ENCODE measurements around the gene DMD.
"Not testable (repeated sequence)": the region's sequence is repeated elsewhere in the genome, so short reads cannot be mapped to it uniquely, and the experiment has no call there.

Gene DMD

DNA sequence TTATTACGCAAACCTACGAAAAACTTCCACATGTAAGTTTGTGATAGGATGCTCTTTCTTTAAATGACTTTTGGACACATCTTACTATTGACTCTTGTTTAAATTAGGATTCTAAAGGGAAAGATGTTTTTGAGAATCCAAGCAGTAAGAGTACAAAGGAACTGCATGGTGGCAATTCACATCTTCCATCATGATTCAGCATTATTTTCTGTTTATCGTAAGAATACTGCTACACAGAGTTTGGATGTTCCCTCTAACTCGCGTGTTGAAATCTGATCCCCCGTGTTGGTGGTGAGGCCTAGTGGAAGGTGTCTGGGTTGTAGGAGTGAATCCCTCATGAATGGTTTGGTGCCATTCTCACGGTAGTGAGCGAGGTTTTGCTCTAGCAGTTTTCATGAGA, 1767.7 kb downstream of the DMD start:
- DNase-seq (ENCODE audit: low spot score): no peak

DNA sequence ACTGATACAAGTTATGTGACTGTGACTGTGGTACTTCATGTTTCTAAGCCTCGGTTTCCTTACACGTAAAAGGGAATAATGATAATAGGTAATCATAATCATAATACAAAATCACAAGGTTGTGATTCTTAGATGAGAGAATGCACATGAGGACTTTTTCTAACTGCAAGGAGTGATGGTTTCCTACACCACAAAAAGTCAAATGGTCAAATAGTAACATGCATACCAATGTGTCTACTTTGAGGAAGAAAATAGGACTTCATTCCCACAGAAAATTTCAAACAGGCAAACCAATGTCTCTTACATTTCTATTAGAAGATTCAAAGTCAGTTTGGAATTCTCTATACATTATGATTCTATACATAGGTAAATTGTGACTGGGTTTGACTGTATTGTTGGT, 1770.8 kb downstream of the DMD start:
- no peak for DNase-seq (ENCODE audit: low spot score)

DNA sequence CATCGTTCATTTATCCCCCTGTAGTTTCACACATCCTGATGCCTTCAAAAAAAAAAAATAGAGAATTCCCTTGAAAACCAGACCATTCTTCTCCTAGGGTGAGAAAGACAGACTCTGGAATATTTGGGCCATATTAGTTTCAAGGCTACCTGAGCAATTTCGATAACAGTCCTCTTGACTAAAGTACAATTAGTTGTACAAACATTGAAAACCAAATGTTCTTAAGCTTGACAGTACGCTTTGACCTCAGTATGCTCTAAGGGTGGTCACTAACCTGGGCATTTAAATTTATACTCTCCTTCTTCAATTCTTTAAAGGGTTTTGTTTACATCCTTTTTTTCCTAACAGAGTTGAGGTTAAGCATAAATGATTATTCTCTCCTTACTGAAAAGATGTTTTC, 1774.9 kb downstream of the DMD start:
- DNase-seq (ENCODE audit: low spot score): no peak

DNA sequence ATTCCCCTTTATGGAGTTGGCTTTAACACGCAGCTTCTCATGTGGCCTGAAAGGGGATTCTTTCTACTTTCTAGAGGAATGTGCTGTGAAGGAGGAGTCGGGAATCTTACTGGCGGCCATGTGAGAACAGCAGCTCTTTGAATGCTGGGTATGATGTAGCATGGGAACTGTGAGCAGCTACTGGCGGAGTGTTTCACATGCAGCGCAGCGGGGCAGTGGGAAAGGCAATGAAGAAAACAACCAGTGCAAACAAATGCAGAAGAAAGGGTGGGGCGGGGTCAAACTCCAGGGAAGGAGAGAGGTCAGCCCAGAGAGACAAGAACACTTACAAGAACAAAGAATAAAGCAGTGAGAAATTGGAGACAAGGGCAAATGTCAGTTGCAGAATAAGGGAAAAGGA, 1775.8 kb downstream of the DMD start:
- DNase-seq (ENCODE audit: low spot score): no peak

DNA sequence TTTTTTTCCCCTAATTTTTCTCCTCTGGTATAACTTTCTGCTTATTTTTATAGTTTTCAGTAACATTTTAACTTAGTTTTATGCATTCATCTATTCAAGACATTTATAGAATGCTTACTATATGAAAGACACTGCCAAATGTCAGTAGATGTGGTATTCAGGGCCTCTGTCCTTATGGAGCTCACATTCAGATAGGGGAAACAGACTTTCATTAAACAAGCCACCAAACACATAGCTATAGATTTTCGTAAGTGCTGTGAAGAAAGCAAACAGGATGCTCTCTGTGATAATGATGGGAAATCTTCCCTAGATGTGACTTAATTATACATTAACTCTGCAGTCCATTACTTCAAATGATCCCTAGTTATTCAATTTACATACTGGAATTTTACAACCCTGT, 1777.5 kb downstream of the DMD start:
- no peak for DNase-seq (ENCODE audit: low spot score)

DNA sequence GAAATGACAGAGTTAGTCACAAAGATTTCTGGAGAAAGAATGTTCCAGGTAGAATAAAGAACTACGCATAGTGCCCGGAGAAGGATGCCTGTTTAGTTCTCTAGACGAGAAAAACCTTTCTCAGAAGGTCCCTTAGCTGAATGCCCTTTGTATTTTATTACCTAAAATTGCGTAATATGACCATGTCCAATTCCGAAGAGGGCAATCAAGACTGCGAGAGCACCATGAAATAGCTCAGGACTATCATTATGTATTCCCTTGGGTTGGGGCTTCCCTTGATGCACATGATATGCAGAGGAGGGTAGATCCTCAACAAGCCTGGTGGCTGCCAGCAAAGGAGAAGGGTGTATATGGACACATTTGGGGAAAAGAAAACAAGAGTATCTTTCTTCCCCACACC, 1781.4 kb downstream of the DMD start:
- no peak for DNase-seq (ENCODE audit: low spot score)

DNA sequence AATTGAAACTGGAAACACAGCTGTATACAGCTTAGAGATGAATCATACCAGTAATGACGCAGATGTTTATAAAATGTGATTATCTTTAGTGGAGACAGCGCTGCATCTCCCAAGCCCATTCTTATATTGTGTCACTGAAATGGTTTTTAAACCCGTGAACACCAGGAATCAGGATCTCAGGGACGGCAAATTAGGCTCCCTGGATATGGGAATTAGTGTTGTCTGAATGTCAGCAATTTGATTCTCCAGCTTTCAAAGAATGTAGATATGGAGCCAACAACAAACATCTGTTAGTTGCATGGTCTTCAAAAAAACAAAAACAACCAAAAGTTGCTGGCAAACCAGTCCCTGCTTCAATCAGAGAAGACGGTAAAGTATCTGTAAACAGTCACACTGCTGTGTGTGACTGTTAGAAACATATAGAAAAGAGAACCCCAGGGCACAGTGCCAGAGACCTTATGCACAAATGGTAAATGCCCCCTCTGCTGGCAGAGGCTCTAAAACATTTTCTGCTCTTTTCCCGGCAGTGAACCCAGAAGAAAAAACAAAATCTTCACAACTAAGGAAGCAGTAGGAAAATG, 1787.7 kb downstream of the DMD start:
- peak; percentile 40 for DNase-seq (ENCODE audit: low spot score)

DNA sequence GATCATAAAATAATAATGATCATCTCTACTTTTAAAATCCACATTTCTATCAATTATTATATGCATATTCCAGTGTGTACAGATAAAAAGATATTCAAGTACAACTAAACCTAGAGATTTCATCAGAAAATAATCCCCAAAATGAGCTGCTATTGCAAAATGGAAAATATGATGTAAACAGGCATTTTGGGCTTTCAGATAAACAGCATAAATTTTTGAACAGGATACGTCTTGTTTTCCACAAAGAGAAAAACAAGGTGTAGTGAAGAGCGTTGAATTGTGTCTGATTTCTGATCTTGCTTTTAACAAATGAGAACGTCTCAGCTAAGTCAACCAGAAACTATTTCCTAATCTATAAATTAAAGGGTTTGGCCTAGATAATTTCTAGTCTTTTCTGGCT, 1789.9 kb downstream of the DMD start:
- DNase-seq (ENCODE audit: low spot score): no peak

DNA sequence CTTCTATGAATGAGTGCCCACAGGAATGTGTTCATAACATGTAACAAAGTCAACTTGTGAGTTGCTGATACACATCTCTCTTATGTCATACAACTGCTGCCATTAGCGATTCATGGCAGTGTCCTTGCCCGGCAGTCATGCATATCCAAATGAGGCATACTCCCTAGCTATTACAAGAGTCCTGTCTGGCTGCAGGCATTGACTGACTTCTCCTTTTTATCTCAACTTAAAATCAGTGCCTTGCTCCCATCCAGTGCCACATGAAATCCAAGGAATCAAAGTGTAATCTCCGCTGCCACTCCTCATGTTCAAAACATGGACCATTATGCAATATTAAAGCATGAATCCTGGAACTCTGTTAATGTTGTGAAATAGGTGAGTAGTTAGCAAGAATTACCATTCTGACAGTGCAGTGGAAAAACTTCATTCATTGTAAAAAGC, 1790.6 kb downstream of the DMD start:
- DNase-seq (ENCODE audit: low spot score): peak; percentile 3

DNA sequence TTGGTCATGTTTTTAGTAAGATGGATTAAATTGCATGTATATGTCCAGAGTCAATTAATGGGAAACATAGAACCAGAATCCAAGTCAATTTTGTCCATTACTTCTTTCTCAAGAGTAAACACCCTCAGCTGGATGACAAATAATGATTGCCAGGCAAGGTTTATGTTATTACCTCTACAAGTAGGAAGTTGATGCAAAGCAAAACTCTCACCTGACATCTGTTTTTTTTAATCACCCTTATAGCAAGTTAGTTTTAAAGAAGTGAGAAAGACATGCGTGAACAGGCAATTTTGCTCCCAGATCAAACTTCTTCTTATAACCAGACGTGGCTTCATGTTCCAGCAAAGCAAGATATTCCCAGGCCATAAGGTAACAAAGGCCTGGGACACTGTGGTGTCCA, 1791.0 kb downstream of the DMD start:
- DNase-seq (ENCODE audit: low spot score): no peak

DNA sequence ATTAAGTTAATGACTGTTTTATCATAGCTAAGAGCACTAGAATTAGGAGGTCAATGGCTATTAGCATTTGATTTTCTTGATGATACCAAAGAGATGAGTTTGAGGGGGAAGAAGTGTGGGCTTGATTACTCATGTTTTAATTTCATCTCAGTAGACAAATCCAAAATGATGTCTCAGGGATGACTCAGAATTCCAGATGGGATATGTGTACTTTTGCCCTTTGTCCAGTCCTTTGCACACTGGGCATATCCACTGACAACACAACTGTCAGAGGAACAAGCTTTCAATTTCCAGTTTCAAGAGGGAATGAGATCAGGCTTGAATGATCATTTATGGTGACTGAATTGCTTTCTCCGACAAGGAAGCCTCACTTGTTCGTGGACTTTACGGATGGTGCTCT, 1814.2 kb downstream of the DMD start:
- no peak for DNase-seq (ENCODE audit: low spot score)

DNA sequence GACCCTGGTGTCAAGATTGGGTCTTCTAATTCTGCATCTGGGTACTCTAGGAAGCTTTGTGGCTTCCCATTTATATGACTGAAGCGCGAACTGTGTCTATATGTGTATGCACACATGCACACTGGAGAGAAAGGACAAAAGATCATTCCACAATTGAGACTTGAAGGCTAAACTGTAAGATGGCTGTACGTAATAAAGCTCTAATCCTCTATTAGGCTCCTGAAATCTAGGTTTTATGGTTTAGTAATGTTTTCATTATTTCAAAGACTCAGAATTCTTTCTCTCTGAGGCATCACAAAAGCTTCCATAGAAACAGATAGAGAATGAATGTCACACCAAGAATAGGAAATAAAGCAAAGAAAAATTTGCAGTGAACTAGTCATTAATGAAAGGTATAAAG, 1818.8 kb downstream of the DMD start:
- no peak for DNase-seq (ENCODE audit: low spot score)

DNA sequence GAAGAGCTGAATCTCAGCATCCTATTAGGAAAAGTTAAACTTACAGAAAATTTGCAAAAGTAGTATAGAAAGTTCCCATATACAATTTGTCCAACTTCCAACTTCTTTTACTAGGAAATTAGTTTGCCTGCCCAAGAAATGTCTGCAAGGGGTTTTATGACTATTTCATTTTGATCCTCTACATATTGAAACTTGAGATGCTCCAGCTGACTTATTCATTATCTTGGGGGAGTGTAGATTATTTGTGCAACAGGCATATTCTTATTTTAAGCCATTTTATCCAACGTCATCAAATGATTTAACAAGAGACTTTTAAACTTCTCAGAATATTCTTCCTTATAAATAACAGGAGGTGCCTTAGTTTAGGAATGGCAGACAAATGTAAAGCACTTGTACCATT, 1822.4 kb downstream of the DMD start:
- no peak for DNase-seq (ENCODE audit: low spot score)

DNA sequence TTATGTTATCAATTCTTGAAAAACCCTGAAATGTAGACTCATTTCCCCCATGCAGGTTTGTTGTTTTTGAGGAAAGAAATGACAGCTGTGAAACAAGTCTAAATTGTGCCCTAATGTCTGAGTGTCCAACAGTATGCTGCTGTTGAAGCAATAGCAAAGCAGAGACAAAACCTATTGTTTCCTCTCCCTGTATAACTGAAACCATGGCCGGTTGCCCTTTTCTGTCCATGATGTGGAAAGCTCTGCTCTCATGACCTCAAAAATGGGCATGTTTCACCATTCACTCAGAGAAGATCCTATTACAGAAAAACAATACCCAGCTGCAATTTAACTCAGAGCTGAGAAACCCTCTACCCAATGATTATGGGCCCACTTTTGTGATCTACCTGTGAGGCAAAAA, 1826.9 kb downstream of the DMD start:
- DNase-seq (ENCODE audit: low spot score): no peak

DNA sequence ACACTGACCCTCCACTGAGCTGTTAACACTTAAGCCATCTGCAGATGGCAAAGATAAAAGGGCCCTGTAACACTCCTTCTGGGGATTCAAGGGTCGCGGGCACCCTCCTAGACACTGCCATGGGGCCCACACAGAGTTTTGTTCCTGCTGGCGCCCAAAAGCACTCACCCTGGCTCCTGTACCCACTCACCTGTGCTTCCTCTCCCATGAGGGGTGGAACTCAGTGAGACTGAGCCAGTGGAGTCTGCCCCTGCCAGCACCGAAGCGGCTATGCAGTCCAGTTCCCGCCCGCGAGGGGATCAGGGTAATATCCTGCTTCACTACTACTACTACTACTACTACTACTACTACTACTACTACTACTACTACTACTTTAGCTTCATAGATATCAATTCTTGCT, 1827.4 kb downstream of the DMD start:
- no peak for DNase-seq (ENCODE audit: low spot score)

DNA sequence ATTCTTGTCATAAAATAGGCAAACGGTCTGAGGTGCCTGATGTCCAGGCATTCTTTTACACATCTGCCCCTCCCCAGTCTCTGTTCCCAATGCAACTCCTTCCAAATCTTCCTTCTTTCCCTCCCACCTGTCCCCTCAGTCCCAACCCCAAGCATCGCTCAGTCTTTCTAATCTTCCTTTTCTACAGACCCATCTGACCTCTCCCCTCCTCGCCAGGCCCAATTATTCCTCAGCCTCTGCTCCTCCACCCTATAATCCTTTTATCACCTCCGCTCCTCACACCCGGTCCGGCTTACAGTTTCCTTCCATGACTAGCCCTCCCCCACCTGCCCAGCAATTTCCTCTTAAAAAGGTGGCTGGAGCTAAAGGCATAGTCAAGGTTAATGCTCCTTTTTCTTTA, 1832.4 kb downstream of the DMD start:
- not testable (repeated sequence) for DNase-seq (ENCODE audit: low spot score)

DNA sequence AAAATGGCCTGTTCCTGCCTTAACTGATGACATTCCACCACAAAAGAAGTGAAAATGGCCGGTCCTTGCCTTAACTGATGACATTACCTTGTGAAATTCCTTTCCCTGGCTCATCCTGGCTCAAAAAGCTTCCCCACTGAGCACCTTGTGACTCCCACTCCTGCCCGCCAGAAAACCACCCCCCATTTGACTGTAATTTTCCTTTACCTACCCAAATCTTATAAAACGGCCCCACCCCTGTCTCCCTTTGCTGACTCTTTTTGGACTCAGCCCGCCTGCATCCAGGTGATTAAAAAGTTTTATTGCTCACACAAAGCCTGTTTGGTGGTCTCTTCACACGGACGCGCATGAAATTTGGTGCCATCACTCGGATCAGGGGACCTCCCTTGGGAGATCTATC, 1833.5 kb downstream of the DMD start:
- not testable (repeated sequence) for DNase-seq (ENCODE audit: low spot score)

DNA sequence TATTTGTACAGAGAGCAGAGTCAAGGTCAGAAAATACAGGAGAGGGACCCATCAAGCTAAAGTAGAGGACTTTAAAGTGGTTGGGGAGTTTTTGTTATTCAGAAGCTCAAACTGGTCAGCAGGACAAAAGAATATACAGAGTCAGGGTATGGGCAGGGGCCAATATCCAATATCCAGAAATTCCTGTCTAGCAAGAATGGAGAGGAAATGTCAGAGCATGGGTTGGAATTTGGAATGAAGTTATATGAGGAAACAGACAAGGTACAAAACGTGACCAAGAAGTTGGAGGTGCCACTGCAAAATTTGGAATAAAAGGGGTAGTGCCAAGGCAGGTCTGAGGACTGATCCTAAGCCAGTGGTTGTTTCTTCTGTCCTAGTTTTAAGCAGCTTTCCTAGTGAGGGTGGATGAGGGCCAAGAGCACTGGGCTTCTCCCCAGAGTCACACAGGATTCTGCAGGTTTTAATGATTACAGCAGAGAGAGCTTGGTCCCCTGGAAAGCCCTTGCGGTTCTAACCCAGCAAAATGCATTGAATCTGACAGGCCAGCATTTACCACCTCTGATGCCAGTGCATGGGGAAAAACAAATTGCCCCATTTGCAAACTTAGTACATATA, 1834.8 kb downstream of the DMD start:
- no peak for DNase-seq (ENCODE audit: low spot score)

DNA sequence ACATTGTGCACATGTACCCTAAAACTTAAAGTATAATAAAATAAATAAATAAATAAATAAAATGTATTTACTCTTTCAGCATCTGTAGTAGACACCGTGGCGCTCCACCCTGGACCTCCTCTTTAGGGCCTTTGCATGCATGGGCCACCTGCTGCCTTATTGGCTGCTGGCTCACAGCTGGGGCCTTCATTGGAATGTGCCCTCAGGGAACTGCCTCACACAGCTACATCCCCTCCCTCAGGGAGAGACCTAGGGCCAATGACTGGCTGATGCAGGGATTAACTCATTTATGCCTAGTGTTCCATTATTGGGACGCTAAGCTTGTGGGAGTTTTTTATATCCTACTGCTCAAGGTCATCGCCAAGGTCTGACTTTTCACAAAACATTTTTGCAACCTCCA, 1836.6 kb downstream of the DMD start:
- DNase-seq (ENCODE audit: low spot score): no peak

DNA sequence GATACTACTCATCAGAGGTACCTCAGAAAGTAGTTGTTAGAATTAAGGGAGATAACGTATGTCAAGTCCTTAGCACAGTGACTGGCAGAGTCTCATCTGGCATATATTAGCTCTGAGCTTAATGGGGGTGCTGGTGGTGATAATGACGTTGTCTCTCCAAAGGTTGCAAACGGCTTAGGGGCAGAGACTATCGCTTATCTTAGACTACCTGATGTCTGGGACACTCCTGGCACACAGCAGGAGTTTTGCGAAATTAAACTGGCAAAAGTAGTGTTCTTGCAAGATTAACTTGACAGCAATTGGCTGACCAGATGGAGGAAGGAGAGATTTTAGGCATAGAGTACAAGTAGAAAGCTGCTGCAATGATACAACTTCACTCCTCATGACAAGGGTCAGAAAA, 1839.4 kb downstream of the DMD start:
- DNase-seq (ENCODE audit: low spot score): no peak

DNA sequence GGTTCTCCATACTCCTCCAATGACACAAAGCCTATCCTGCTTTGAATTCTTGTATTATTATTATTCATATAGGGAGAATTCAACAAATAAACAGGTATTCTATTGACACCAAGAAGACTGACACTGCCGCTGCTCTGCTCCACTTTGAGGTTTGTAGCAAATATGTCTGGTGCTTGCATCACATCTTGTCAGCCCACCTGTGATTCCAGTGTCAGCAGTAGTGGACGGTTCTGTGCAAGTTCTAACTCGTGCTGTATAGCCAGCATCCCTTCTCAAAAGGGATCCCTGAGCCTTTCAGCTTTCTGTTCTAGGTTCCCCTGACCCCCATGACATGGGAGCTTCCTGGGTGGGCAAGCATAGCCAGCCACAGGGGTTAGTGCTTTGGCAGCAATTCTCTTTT, 1843.5 kb downstream of the DMD start:
- no peak for DNase-seq (ENCODE audit: low spot score)

DNA sequence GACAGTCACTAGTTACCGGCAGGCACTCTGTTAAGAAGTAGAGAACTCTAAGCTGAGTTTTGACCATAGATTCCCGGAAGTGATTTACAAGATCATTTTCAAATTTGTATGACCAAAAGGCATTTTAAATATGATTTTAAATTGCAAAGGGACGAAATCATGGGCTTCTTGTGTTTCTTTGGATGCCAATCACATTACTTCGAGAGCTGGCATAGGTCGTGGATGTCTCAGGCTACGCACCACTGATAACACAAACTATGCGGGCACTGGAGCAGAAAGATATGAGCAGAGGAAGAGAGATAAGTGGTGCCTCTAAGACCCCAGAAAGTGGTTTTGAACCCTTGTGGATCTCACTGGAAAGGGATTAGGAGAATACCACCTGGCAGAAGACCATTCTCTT, 1845.3 kb downstream of the DMD start:
- DNase-seq (ENCODE audit: low spot score): no peak

DNA sequence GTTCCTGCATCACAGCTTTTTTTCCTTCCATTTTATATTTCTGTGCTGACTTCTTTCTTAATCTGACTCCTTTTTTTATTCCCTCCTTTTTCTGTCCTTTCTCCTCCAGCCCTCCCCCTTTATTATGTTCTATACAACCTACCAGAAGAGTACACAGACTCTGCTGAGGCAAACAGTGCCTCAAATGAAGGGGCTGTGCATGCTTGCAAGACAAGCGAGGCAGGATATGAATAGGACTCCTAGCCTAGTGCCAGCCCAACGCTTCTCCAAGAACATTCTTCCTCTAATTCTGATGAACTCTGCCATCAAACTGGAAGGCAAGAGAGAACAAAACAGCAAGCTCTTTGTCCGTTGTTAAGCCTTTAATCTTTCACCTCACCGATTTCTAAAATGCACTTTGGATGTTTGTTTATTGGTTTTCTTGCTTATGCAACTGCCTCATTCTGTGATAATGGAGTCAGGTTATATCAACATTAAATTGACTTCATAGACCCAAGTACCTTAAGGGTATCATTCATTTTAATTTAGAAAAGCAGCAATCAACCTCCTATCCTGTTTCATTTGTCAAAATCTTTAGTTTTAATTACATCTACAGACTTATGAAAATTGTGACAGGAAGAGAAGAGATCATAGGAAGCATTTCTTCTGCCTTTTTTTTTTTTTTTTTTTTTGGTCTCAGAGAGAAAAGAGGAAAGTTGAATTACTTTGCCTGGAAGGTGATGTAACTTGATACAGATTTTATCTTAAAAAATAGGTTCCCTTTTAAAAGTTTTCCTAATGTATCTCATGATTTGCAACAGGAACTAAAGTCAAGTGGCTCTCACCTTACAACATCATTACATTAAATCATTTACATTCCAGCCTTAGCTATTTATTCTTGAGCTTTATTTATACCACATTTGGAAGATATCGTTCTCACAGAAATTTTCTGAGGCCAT, 1854.8 kb downstream of the DMD start:
- DNase-seq (ENCODE audit: low spot score): no peak

Measured in SK-N-DZ (cell line).